22Rv1 (cell line): Measurements from ENCODE around the gene MPST.

Experiments
- H3K27ac ChIP-seq: fragments of 450-650 bp; 2 replicates; pipeline ENCODE4 v1.5.1; 2017
- ZFX ChIP-seq: fragments of 450-650 bp; IDR thresholded peaks from 2 replicates; pipeline ENCODE4 v1.6.1; 2017; ENCODE audit warnings: antibody characterized with exemption, borderline replicate concordance
- TF ChIP-seq, protein P1 (sequence below): fragments of 450-650 bp; IDR thresholded peaks from 2 replicates; pipeline ENCODE4 v1.5.1; 2017; ENCODE audit warnings: mild to moderate bottlenecking

The MPST gene

DNA sequence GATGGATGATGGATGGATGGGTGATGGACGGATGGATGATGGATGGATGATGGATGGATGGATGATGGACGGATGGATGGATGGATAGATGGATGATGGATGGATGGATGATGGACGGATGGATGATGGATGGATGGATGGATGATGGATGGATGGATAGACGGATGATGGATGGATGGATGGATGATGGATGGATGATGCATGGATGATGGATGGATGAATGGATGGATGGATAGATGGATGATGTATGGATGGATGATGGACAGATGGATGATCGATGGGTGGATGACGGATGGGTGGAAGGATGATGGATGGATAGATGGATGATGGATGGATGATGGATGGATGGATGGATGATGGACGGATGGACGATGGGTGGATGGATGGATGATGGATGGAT is 53.1 kb downstream of the MPST start:
- H3K27ac ChIP-seq = no peak overlapping the region
- no peak for TF ChIP-seq ZFX
- TF ChIP-seq, protein P1, sequence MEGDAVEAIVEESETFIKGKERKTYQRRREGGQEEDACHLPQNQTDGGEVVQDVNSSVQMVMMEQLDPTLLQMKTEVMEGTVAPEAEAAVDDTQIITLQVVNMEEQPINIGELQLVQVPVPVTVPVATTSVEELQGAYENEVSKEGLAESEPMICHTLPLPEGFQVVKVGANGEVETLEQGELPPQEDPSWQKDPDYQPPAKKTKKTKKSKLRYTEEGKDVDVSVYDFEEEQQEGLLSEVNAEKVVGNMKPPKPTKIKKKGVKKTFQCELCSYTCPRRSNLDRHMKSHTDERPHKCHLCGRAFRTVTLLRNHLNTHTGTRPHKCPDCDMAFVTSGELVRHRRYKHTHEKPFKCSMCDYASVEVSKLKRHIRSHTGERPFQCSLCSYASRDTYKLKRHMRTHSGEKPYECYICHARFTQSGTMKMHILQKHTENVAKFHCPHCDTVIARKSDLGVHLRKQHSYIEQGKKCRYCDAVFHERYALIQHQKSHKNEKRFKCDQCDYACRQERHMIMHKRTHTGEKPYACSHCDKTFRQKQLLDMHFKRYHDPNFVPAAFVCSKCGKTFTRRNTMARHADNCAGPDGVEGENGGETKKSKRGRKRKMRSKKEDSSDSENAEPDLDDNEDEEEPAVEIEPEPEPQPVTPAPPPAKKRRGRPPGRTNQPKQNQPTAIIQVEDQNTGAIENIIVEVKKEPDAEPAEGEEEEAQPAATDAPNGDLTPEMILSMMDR = no peak

DNA sequence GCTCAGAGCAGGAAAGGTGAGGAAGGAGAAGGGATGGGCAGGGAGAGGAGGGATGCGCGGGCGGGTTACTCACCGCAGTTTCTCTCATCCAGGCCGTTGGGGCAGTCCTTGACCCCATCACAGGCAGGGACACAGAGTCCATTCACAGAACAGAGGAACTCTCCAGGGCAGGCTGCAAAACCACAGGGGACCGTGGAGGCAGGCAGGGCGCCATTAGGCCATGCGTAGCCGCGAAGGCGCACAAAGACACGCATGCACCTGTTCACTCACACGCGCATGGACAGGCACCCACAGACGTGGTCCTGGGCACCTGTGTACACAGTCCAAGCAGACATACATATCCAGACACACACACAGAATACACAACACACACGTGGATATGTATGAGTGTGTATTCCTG is 55.0 kb downstream of the MPST start:
- H3K27ac ChIP-seq = no peak overlapping the region
- TF ChIP-seq, protein P1 = no peak
- TF ChIP-seq ZFX = no peak

DNA sequence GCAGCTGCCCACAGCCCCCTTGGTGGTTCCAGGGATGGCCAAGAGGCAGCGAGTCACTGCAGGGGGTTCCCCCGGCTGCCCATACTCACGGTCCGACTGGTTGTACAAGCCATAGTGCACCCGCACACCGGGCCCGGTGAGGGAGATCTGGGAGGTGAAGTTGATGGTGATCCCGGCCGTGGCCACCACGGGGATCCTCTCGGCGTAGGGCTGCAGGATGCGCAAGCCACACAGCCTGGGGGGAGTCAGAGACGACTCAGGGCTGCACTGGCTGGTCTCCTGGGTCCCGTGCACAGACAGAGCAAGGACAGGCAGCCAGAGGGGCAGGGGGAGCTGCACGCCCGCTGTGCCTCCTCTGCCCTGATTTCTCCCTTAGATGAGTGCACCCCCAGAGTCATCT is 55.5 kb downstream of the MPST start:
- no peak overlapping the region for H3K27ac ChIP-seq
- TF ChIP-seq ZFX = no peak
- TF ChIP-seq, protein P1 = no peak

DNA sequence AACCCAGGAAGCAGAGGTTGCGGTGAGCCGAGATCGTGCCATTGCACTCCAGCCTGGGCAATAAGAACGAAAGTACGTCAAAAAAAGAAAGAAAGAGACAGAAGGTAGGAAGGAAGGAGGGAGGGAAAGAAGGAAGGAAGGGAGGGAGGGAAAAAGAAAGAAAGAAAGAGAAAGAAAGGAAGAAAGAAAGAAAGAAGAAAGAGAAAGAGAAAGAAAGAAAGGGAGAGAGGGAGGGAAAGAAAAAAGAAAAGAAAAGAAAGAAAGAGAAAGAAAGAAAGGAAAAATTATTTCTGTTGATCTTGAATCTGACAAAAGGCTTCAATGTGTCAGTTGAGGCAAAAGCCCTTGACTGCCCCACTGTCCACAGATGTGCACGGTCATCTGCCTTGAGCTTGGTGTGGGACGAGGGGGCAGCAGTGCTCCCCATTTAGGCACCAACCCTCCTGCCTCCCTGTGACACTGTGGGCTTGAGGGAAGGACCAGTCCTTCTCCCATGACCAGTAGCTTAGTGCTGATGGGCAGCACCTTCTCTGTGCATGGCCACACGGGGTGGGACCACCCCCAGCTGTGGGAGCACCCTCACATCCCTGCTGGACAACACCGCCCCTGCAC is 56.4 kb downstream of the MPST start:
- H3K27ac ChIP-seq = no peak overlapping the region
- TF ChIP-seq, protein P1 = no peak
- TF ChIP-seq ZFX = no peak

DNA sequence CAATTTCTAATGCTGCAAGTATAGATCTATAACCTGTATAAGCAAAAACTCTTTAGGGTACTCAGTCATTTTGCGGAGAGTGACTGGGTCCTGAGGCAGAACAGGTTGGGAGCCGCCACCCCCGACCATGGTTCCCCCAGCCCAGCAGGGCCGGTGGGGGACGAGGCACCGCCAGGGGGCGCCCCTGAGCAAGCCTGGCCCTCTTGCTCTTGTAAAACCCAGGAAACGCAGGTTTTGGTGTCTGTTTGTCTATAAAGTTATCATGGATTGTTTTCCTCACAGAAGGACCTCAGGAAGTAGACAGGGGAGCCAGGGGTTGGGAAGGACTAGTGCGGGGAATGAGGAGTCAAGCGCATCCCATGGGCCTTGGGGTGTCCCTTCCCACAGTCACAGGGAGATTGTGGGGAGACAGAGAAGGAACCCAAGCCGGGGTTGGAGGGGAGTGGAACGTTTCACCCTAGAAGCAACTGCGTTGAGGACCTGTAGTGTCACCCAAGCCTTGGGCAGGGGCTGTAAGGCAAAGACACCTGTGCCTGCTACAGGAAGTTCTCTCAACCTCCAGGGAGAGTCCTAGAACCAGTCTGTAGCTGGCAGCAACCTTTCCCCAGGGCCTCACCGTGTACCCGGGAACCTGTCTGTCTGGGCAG is 58.4 kb downstream of the MPST start:
- TF ChIP-seq, protein P1 = peak; percentile 99
- no peak for TF ChIP-seq ZFX
- H3K27ac ChIP-seq = no peak overlapping the region

DNA sequence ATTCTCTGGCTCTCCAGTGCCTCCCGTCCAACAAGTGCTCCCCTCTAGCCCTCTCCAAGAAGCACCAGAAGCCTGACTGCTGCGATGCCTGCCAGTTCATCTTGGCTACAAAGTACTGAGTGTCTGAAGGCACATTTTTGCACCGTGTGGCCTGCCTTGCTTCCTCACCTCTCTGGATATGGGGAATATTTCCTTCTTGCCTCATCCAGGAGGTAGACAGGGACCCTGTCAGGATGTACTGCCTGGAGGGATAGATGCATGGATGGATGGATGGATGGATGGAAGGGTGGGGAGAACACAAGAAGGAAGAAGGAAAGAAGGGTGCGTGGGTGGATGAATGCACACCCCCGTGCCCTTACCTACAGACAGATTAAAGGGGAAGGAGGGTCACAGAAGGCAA is 59.6 kb downstream of the MPST start:
- H3K27ac ChIP-seq = no peak overlapping the region
- TF ChIP-seq ZFX = no peak
- TF ChIP-seq, protein P1 = no peak
